ENCODE data around the gene LBX1. TPM values are rescaled to one million over a fixed set of nuclear protein-coding genes. Genes with fewer than 3 reads are reported as not detected.
A peak's percentile ranks its signal among the peaks of the same experiment; 100 is the strongest.

LBX1 gene
- total and polyA plus RNA-seq, 10 donors, result not detected

GRCh38 chr10:101215397-101216206, 13.7 kb downstream of the LBX1 start:
- H3K36me3 ChIP-seq, result no peaks in the 10 kb centered on the region
- peaks cover 29 to 54% (median 48%) of the 10 kb centered on the region in 6 donors for H3K4me1 ChIP-seq
- DNase-seq, result no peak
- intact Hi-C loops (cut with DNase I; ENCODE audit: low total_unique reads), result loop anchor here (10.0 kb wide), 1 partner anchor 249 kb away; no protein-coding TSS in a partner anchor
- H3K27ac ChIP-seq, result no peak overlapping the region
- 7 to 14% (median 10%) methylated on average over 25 to 40 of the region's 40 CpGs for WGBS, 5 donors
- H3K27me3 ChIP-seq (replicated peaks in 1 of 7), result peaks cover 46 to 100% (median 98%) of the 10 kb centered on the region in 7 donors
- H3K4me3 ChIP-seq, result peak overlapping the region in 4 of 8 donors; percentile 4 to 60 (median 8)
- no peaks in the 10 kb centered on the region for H3K9me3 ChIP-seq
- TF ChIP-seq POLR2A (IDR thresholded peaks at IDR 0.05) (no peak), CTCF (IDR thresholded peaks at IDR 0.05 in 8 of 11, conservative IDR thresholded peaks at IDR 0.05 in 3 of 11) (no peak), POLR2AphosphoS5 (IDR thresholded peaks at IDR 0.05) (no peak)

GRCh38 chr10:101214446-101215396, 14.5 kb downstream of the LBX1 start:
- TF ChIP-seq POLR2A (IDR thresholded peaks at IDR 0.05) (no peak), CTCF (IDR thresholded peaks at IDR 0.05 in 8 of 11, conservative IDR thresholded peaks at IDR 0.05 in 3 of 11) (peak; percentile 50 to 92 (median 86)), POLR2AphosphoS5 (IDR thresholded peaks at IDR 0.05) (no peak)
- Histone ChIP-seq H3K9me3 (no peaks in the 10 kb centered on the region), H3K27me3 (replicated peaks in 1 of 7) (peaks cover 46 to 100% (median 94%) of the 10 kb centered on the region in 7 donors), H3K4me1 (peaks cover 29 to 54% (median 48%) of the 10 kb centered on the region in 6 donors), H3K36me3 (no peaks in the 10 kb centered on the region), H3K27ac (no peak overlapping the region), H3K4me3 (peak overlapping the region in 1 of 8 donors; percentile 60)
- WGBS, 5 donors, result 11 to 17% (median 12%) methylated on average over 49 of the region's 49 CpGs
- intact Hi-C loops (cut with DNase I; ENCODE audit: low total_unique reads), result loop anchor here (5.0 to 10.0 kb wide), 4 partner anchors 73 to 568 kb away; partner anchors contain the start of gene NPM3
- DNase-seq, result peak; percentile 88

- no peak for TF ChIP-seq POLR2AphosphoS5 (IDR thresholded peaks at IDR 0.05)
- no peak for TF ChIP-seq POLR2A (IDR thresholded peaks at IDR 0.05)
- TF ChIP-seq CTCF (IDR thresholded peaks at IDR 0.05 in 8 of 11, conservative IDR thresholded peaks at IDR 0.05 in 3 of 11), result no peak
- DNase-seq, result no peak
- Histone ChIP-seq H3K27ac (no peak overlapping the region), H3K4me3 (no peak overlapping the region), H3K9me3 (no peaks in the 10 kb centered on the region), H3K36me3 (no peaks in the 10 kb centered on the region), H3K27me3 (replicated peaks in 1 of 7) (peaks cover 5 to 97% (median 35%) of the 10 kb centered on the region in 7 donors), H3K4me1 (peaks cover 0 to 3% (median 3%) of the 10 kb centered on the region in 6 donors)
- 61 to 73% (median 66%) methylated on average over 5 of the region's 5 CpGs for WGBS, 5 donors
- intact Hi-C loops (cut with DNase I; ENCODE audit: low total_unique reads), result no loop called here
Observed at GRCh38 chr10:101208543-101208942, 20.7 kb downstream of the LBX1 start.

Data from spleen (tissue), 11 donors.